ENCODE measurements around the gene ADAD2. TPM values are rescaled to one million over a fixed set of nuclear protein-coding genes. Genes with fewer than 3 reads are reported as not detected.
A peak's percentile ranks its signal among the peaks of the same experiment; 100 is the strongest.

ADAD2 gene
- total RNA-seq, 2 donors from 2014 or later, result not detected

- H3K4me1 ChIP-seq (ENCODE audit: control insufficient read depth, insufficient read depth, low read length), result no peaks in the 10 kb centered on the region
- TF ChIP-seq CTCF (conservative IDR thresholded peaks at IDR 0.05), result no peak
- Mint-ChIP-seq H3K27me3 (ENCODE audit: insufficient read depth) (peaks cover 7% of the 10 kb centered on the region), H3K36me3 (ENCODE audit: low read depth) (no peaks in the 10 kb centered on the region), H3K9me3 (no peaks in the 10 kb centered on the region), H3K27ac (no peak overlapping the region), H3K4me3 (no peak overlapping the region), H3K4me1 (peaks cover 22% of the 10 kb centered on the region)
- 90 to 94% methylated on average over 14 to 38 of the region's 38 CpGs for WGBS, 2 experiments (ENCODE audit: insufficient coverage in 1 of 2, insufficient read length in 1 of 2)
- no peaks in the 10 kb centered on the region for H3K27me3 ChIP-seq (ENCODE audit: control insufficient read depth, insufficient read depth, low read length, poor library complexity, severe bottlenecking)
- H3K9ac ChIP-seq (ENCODE audit: extremely low read depth, low read length, poor library complexity, severe bottlenecking), result no peak overlapping the region
- H3K4me3 ChIP-seq (ENCODE audit: low read length), result no peak overlapping the region
- no peaks in the 10 kb centered on the region for H3K36me3 ChIP-seq (ENCODE audit: control insufficient read depth, insufficient read depth, low read length)
- no peak for DNase-seq
- H3K9me3 ChIP-seq (ENCODE audit: control insufficient read depth, low read length), result no peaks in the 10 kb centered on the region
- no peak overlapping the region for H3K27ac ChIP-seq (ENCODE audit: low read depth, low read length)
These were observed 4.5 kb downstream of the ADAD2 start for GRCh38 chr16:84195201-84196093.

DNA sequence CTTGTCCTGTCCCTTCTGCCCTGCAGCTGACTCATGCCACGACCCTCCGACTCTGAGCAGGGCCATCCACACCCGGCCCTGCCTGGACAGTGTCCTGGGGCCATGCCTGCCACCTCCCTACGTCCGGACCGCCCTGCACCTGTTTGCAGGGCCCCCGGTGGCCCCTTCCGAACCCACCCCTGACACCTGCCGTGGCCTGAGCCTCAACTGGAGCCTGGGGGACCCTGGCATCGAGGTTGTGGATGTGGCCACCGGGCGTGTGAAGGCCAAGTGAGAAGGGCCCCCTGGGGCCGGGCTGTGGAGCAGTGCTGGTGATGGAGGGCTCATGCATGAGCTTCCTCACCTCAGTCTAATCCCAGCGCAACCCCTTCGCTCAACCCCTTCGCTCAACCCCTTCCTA, 5.1 kb downstream of the ADAD2 start:
- Mint-ChIP-seq H3K36me3 (ENCODE audit: low read depth) (no peaks in the 10 kb centered on the region), H3K4me1 (peaks cover 22% of the 10 kb centered on the region), H3K27ac (no peak overlapping the region), H3K4me3 (no peak overlapping the region), H3K27me3 (ENCODE audit: insufficient read depth) (peaks cover 7% of the 10 kb centered on the region), H3K9me3 (no peaks in the 10 kb centered on the region)
- Histone ChIP-seq H3K4me1 (ENCODE audit: control insufficient read depth, insufficient read depth, low read length) (no peaks in the 10 kb centered on the region), H3K27ac (ENCODE audit: low read depth, low read length) (no peak overlapping the region), H3K27me3 (ENCODE audit: control insufficient read depth, insufficient read depth, low read length, poor library complexity, severe bottlenecking) (no peaks in the 10 kb centered on the region), H3K36me3 (ENCODE audit: control insufficient read depth, insufficient read depth, low read length) (no peaks in the 10 kb centered on the region), H3K9me3 (ENCODE audit: control insufficient read depth, low read length) (no peaks in the 10 kb centered on the region), H3K4me3 (ENCODE audit: low read length) (no peak overlapping the region), H3K9ac (ENCODE audit: extremely low read depth, low read length, poor library complexity, severe bottlenecking) (no peak overlapping the region)
- DNase-seq, result no peak
- no peak for TF ChIP-seq CTCF (conservative IDR thresholded peaks at IDR 0.05)
- 93 to 98% methylated on average over 7 to 16 of the region's 16 CpGs for WGBS, 2 experiments (ENCODE audit: insufficient coverage in 1 of 2, insufficient read length in 1 of 2)

DNA sequence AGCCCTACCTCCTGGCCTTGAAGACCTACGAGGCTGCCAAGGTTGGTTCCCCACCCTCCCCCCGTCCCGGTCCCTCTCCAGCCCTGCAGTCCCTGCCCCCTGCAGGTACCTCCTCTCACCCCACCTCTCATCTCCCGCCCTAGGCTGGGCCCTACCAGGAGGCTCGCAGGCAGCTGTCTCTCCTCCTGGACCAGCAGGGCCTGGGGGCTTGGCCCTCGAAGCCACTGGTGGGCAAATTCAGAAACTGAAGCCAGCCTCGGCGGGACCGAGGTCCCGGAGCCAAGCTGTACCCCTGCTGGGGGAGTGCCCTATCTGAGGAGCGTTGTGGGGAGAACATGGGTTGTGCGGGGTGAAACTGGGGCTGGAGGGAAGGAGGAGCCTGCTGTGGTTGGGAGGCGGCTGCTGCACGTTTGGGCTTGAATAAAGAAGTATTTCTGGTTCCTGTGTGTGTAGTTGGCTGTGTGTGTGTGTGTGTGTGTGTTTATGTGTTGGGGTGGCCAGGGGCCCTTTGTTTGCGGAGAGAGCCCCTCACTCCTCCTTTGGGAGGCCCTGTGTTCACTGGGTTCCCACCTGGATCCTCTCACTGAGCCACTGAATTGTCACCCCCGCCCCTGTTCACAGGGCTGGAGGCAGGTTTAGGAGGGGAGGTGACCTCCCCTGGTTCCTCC, 5.9 kb downstream of the ADAD2 start:
- H3K9me3 Mint-ChIP-seq, result no peaks in the 10 kb centered on the region
- H3K4me1 Mint-ChIP-seq, result peaks cover 22% of the 10 kb centered on the region
- no peak overlapping the region for H3K27ac Mint-ChIP-seq
- no peak overlapping the region for H3K9ac ChIP-seq (ENCODE audit: extremely low read depth, low read length, poor library complexity, severe bottlenecking)
- no peaks in the 10 kb centered on the region for H3K36me3 ChIP-seq (ENCODE audit: control insufficient read depth, insufficient read depth, low read length)
- no peaks in the 10 kb centered on the region for H3K9me3 ChIP-seq (ENCODE audit: control insufficient read depth, low read length)
- H3K27ac ChIP-seq (ENCODE audit: low read depth, low read length), result no peak overlapping the region
- WGBS, 2 experiments (ENCODE audit: insufficient coverage in 1 of 2, insufficient read length in 1 of 2), result 80 to 82% methylated on average over 9 to 16 of the region's 16 CpGs
- H3K4me3 Mint-ChIP-seq, result no peak overlapping the region
- no peaks in the 10 kb centered on the region for H3K27me3 ChIP-seq (ENCODE audit: control insufficient read depth, insufficient read depth, low read length, poor library complexity, severe bottlenecking)
- H3K4me1 ChIP-seq (ENCODE audit: control insufficient read depth, insufficient read depth, low read length), result no peaks in the 10 kb centered on the region
- H3K36me3 Mint-ChIP-seq (ENCODE audit: low read depth), result no peaks in the 10 kb centered on the region
- H3K4me3 ChIP-seq (ENCODE audit: low read length), result no peak overlapping the region
- TF ChIP-seq CTCF (conservative IDR thresholded peaks at IDR 0.05), result no peak
- DNase-seq, result peak; percentile 68
- H3K27me3 Mint-ChIP-seq (ENCODE audit: insufficient read depth), result peaks cover 7% of the 10 kb centered on the region

Data from endodermal cell (in vitro differentiated cells).